Retina (tissue), 1 donor: ENCODE measurements around the gene GRHL3.

ENCODE experiments used
- DNase-seq: peaks from one replicate; pipeline ENCODE4 v3.0.0-alpha.2; 2016

Gene GRHL3

DNA sequence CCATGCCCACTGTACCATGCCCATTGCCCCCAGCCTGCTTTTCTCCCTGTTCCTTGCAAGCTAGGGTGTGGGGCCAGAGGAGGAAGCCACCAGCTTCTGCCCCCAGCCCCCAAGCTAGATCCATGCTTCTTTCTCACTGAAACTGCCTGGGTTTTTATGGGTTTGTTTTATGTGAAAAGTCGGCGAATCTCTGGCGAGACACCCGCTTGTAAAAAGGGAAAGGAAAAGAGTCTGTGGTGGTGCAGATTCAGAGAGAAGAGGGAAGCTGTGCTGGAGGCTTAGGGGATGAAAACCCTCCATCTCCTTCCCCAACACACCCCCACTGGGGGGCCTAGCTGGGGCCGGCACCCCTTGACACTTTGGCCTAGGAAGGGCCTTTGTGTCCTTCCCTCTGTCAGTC, 26.2 kb downstream of the GRHL3 start:
- no peak for DNase-seq

DNA sequence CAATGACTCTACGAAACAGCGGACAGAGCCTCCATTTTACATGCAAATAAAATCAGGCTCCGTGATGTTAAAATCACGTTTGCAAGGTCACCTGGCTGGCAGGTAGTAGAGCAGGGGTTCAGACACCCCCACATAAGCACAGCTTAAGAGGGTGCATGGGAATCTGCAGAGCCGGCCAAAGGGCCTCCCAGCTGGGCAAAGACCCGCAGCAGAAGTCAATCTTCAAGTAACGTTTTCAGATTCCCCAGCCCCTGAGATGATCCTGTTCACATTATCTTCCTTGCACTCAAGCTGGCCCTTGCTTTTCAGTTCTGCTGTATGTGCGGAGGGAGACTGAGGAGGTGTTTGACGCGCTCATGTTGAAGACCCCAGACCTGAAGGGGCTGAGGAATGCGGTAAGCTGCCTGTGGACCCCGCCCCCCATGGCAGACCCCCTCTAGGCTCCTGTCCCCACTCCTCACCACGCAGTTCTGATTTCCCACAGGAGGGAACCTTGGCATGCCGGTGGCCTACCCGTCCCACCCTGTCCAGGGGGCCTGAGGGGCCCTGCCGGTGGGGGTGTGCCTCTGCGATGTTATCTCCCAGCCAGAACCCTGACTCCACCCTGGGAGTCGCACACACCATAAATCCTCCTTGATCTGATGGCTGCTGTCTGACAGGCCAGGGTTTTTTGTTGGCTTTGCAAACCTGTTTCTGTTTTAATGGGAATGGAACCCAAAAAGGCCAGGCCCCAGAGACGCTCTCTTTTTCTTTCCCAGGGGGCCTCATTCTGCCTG, 28.2 kb downstream of the GRHL3 start:
- DNase-seq, result no peak

DNA sequence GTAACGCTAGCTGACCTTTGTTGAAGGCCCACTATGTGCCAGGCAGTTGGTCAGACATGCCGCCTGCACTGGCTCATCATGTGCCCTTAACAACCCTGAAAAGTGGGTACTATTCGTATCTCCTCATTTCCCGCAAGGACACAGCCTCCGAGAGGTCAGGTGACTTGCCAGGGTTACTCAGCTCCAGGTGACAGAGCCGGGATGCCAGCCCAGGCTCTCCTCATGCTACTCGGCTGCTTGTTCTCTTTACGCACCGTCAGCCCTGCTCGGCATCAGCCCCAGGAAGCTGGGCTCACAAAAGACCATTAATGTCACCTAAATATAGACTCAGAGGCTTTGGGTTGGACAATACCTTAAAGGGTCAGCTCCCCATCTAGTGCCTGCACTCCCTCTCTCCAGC, 29.0 kb downstream of the GRHL3 start:
- DNase-seq, result no peak

DNA sequence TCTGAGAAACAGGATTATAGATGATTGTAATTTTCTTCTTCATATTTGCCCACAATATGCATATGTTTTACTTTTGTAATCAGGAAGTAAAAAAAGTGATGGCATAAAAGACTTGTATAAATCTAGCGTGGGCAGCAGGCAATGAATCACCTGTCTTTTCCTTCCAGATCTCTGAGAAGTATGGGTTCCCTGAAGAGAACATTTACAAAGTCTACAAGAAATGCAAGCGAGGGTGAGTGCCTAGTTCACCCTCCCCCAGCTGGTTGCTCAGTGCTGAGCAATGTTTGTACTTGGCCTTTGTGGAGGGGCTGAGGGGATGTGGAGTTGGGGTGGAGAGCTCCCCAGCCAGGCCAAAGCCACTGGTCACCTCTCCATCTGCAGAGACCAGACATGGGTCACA, 30.7 kb downstream of the GRHL3 start:
- DNase-seq, result no peak

DNA sequence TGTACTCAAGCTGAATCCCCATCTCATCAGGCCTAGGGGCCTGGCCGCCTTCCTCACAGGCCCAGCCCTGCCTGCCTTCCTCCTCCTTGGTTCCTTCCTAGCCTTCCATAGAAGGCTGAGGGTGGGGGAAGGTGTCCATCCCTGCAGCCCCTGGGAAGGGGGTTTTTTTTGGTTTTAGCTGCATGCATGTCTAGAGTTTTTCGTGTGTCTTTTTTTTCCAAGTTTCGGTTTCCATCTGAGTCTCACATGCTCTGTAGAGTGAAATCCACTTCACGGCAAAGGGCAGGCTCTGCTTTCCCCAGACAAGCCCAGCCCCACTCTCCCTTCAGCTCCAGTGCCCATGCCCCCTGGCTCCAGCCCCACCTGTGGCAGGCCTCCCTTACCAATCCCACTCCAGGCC, 32.1 kb downstream of the GRHL3 start:
- DNase-seq, result no peak

DNA sequence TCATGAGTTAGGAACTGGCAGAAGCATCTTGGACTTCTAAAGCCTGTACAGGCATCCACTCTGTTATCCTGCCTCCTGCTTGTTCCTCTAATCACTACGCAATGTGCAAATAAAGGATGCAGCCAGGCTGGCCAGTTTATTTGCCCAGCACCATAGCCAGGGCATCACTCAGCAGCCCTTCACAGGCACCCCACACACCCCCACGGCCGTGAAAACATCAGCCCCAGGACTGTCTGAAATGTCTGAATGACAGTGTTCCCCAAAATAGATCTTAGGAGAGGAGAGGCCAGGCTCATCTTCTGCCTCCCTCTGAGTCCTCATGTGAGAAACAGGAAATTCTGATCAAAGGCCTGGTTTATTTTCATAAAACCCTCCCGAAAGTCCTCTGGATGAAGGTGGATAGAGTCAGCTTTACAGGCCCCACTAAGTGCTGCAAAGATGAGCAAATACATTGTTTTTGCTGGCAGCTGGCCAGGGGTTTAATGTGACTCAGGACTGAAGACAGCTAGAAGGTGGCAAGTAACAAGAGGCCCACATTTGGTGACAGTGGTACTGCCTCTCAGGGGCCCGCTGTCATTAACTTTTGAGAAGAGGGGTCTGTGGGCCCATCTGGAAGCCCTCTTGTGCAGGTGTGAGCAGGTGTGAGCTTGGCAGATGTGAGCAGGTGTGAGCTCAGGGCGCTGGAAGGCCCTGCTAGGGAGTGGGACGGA, 32.9 kb downstream of the GRHL3 start:
- DNase-seq, result no peak

DNA sequence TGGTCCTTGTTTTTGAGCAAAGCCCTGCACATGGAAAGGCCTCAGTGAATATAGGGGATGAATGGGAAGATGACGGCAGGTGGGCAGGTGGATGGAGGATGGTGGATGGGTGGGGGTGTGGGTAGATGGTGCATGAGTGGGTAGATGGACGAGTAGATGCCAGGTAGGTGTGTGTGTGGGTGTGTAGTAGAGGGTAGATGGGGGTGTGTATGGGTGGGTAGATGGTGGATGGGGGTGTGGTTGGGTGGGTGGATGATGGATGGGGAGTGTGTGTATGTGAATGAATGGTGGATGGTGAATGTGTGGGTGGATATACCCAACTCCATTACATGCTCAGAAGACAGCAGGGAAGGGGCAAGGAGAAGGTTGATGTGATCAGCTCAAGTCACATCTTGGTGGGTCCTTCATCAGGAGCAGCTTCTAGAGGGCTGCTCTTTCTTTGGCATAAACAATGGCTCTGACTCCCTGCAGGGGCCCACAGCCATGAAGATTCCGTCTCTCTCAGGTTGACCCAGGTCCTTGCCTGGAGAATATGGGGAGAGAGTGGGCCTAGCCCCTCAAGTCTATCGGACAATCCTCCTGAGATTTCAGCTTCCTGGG, 34.2 kb downstream of the GRHL3 start:
- no peak for DNase-seq

DNA sequence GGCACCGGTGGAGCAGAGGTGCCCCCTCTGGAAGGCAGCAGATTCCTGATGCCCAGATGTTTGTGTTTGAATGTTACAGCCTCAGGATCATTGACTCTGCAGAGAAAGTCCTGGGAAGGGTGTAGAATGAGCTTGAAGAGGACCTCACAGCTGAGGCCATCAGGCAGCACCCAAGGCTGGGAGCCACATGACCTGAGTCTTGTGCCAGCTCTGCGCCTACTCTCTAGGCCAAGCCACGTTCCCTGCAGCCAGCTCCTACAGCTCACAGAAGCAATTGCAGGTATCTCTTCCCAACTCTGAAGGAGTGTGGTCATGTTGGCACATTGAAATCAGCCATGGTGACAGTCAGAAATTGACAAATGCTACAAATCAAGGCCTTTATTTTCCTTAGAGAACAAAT, 36.3 kb downstream of the GRHL3 start:
- no peak for DNase-seq

DNA sequence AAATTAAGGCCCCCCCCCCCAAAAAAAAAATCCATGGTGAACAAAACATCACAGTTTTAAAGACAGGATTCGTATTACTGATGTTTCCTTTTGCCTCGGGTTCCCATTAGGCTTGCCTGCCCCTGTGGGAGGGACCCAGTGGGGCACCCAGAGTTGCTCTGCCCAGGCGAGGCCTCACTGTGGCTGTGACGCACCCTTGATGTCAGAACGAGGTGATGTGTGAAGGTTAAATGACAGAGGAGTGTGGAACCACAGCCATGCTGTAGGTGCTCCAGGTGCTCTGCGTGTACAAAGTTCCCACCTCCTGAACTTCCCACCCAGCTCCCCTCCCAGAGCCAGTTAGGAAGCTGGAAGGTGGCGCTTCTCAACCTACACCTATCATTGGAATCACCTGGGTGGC, 37.9 kb downstream of the GRHL3 start:
- no peak for DNase-seq

DNA sequence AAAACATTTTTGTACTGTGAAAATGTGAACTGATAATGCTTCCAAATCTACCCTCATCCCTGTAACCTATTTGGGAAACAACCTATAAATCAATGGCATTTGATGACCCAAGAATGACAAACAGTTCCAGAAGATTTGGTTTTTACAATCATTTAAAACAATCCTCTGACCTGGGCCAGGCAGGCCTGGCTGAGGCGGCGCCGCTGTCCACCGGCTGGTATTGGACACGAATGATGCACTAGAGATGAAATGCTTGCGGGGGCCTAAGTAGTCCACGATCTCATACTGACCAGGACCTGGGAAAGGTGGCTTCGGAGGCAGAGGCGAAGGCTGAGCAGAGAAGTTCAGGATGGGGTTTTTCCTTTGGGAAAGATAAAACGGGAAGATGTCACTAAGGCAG, 41.5 kb downstream of the GRHL3 start:
- no peak for DNase-seq

DNA sequence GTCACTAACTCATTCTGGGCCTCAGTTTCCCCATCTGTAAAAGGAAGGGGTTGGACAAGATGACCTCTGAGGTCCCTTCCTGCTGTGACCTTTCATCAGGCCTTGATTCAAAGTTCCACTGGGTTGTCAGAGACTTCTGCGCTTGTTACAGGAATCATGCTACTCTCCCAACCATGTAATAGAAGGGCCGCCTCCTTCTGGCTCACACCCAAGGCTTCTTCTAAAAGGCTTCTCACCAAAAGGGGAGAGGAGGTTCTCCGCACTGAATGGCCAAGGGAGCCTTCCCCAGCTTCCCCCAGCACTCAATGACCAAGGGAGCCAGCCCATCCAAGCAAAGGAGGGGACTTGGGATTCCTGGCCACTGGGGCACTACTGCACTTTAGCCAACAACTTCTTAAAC, 42.7 kb downstream of the GRHL3 start:
- DNase-seq, result no peak

DNA sequence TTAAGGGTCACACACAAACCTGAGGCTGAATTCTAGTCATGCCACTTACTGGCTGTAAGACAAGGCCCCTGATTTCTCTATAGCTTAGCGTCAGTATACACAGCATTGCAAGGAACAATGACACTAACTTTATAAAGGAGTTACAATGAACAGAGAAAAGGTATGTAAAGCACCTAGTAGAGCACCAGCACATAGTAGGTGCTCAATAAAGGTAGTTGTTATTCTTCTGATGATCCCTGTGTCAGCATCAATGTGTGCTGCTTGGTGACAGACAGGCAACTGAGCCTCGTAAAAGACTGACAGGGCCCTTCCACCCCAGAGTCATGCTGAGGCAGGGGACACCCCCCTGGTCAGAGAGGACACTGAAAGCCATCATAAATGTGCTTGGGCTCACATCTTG, 43.2 kb downstream of the GRHL3 start:
- no peak for DNase-seq

DNA sequence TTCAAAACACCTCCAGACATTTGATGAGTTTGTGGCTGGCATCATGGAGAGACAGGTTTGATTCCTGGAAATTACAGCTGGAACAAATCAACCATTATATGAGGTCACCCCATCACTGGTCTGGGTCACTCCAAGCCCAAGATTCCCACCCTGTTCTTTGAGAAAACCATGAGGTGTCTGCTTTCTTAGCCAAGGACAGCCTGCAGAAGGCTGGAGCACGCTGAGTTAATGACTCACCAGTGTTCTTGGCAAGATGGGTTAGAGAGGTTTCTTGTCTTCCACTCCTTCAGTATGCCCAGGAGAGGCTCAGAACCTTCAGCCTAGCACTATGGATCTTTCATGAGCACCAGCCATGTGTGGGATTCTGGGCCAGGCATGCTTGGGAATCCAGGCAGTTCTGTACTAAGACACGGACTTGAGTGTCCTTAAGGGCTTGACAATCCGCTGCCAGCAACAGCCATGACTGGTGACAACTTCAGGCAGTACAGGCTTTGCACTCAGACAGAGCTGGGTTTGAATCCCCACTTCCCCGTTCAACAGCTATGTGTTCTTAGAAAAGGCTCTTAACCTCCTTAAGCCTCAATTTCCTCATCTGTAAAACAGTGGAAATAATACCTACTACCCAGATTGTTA, 43.9 kb downstream of the GRHL3 start:
- no peak for DNase-seq

DNA sequence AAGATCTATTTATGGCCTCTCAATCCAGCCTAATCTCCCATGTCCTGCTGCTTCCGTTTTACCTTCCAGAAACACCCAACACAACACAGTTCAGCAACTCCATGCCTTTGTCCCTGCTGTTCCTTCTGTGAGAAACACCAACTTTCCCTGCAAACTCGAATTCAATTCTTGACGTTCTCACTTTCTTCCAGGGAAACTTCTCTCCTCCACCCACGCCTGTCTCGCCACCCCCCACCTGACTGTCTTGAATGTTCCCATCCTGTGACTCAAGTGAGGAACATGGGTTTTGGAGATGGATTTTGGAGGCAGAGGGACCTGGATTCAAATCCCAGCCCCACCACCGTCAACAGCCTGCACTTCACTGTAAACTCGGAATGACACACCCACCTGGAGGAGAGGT, 44.8 kb downstream of the GRHL3 start:
- no peak for DNase-seq

DNA sequence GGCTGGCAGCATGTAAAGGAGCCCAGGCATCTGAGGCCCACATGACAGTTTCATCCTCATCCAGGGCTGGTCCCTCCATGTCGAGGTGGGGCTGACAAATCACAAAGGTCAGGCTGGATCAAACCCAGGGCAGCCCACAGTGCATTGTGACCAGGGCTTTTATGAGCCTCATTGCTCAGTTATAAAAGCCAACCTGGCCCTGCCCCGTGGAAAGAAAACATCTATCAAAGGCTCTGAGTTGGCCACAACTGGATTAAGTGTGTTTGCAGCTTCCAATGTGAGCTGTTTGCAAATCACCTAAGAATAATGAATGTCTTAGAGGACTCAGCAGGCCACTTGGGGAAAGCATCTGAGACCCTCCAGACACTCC, 45.4 kb downstream of the GRHL3 start:
- no peak for DNase-seq

DNA sequence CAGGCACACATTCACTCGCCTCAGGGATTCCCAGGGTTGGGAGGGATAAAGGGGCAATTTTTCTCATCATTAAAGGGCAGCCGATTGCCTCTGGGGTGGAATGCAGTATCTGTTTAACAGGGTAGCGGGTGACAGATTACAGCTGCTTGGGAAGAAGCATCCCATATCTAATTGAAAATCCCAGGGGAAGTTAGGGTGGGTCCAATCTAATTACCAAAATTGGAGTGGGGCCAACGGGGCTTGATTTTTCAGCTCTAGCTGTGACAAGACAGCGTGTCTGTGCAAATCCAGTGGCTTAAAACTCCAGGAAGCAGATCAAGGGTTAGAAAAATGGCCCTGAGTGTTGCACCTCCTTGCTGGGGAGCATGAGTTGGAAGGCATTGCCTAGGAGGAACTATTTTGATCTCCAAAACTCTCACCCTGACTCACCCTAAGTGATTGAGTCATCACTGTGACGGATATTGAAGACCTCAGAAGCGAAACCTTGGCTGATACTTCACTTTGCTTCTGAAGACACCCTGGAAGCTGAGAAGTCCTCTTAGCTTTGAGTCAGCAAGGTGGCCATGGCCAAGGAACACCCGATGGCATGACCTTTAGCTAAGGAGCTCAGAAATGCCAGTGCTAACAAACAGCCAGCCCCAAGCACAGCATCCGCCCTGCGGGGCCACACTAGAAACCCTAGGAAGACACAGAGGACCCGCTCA, 46.0 kb downstream of the GRHL3 start:
- no peak for DNase-seq

DNA sequence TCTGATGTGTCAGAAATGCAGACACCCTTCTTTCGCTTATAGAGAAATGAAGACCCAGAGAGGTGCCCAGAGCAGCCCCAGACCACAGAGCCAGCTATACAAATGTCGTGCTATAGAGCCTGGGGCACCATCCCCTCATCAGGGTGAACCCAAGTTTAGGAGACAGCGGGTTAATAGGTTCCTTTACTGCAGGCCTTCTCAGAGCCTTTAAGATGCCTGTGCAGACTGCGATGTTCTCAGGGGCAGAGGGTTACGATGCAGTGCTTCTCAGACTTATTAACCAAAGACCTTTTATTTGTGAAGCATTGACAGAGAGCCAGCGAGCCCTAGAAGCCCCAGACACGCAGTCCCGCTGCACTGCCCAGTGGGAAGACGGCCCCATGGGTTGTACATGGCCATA, 47.5 kb downstream of the GRHL3 start:
- no peak for DNase-seq

DNA sequence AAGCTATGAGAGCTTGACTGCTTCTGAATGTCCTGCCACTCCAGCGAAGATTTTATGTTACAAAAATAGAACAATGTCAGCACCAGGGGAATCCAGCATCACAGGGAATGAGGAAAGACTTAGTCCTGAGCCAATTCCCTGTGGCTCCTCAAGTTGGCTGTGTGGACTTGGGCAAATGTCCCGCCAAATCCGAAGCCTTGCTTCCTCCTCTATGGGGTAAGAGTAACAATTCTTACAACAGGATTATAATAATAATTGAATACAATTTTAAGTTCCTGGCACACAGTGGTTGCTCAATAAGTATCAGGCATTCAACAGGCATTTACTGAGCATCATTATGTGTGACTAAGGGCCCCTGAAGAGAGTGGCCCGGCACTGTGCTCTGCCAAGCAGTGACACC, 50.0 kb downstream of the GRHL3 start:
- DNase-seq, result no peak

DNA sequence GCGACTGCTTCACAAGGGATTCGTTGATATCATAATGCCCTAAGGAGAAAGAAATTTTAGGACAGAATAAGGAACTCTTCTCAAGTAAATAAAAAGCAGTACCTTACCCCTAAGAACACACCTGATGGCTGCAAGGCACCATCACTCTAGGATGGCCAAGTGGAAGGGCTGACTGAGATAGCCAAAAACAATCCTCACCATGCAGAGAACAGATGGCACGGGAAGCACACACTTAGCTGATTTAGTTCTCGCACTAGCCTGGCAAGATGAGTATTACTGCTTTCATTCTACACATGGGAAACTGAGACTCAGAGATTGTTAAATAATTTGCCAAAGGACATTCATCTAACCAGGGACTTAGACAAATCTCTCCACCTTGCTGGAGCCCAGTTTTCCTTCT, 50.6 kb downstream of the GRHL3 start:
- no peak for DNase-seq

DNA sequence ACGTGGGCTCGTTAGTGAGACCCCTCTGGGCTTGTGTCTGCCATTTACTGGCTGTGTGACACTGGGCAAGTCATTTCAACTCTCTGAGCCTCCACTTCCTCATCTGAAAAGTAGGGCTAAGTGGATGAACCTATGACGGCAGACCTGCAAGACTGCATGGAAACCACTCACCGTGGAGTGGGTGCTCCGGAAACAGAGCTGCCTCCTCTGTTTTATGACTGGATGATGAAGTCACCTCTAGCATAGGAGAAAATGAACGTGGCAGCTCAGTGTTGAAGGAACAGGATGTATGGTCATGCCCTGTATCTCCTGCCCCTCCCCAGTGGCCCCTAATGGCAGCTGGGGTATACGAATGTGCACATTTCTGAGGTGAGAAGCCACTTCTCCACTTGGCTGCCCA, 53.9 kb downstream of the GRHL3 start:
- no peak for DNase-seq

DNA sequence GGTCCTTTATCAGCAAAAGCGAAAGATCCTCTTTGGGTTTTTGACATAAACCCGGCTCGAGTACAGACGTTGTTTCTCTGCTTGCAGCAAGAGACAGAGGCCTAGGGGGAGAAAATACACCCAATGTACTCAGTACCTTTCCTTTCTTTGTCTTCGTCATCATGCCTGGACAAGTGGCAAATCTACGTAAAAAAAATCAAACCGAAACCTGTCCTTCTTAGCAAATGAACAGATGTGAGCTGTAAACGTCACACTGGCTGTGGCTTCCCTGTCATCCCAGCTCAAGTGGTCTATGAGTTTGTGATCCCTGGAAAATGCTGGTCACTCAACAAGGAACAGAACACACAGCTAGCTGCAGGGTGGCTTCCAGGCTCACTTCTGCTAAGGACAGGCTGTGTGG, 54.6 kb downstream of the GRHL3 start:
- DNase-seq, result no peak

DNA sequence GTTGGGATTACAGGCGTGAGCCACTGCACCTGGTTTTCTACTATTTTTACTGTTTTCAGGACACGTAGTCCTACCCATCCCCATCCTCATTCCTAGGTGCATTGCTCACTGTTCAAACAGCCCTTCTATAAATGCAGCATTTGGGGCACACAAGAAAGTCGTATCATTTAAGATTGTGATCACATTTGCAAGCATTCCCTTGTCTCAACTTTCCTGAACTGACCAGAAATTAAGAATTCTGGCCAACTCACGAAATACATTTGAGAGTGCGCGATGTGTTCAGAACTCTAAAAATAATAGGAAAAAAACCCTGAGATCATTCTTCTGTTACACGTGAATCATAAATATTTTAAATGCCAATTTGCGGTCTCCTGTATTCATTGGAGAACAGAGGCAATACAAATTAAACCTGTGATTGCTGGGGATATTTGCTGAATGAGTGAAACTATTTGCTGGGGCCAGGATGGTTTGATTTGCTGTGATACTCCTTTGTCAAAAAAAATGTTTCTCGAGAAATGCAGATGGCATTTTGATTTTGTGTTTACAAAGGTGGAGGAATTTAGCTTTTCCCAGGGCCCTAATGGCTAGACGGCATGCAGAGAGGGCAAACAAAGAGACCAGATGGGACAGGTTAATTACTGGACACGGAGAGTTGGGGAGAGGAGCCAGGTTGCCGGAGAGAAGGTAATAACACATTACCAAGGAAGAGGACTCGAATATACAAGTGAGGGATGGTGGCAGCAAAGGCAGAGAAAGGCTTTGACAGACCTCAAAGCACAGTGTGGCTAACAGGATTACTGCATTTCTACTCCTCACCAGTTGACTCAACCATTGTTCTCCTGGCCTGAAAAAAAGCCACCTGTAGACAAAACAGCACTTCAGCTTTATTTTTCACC, 56.0 kb downstream of the GRHL3 start:
- DNase-seq, result no peak
